GM12873 (cell line): ENCODE measurements around the gene ERLEC1.

ENCODE experiments used
- CTCF ChIP-seq: IDR thresholded peaks from 2 replicates; pipeline ENCODE4 v1.5.1; 2012; ENCODE audit warnings: low read depth, mild to moderate bottlenecking, moderate library complexity, low read length, control low read depth; ENCODE audit not compliant: insufficient read depth; ENCODE audit errors: missing control alignments

ERLEC1 gene

GRCh38 chr2:53752385-53752784 lies 34.5 kb upstream of the ERLEC1 start:
- TF ChIP-seq CTCF: no peak

DNA sequence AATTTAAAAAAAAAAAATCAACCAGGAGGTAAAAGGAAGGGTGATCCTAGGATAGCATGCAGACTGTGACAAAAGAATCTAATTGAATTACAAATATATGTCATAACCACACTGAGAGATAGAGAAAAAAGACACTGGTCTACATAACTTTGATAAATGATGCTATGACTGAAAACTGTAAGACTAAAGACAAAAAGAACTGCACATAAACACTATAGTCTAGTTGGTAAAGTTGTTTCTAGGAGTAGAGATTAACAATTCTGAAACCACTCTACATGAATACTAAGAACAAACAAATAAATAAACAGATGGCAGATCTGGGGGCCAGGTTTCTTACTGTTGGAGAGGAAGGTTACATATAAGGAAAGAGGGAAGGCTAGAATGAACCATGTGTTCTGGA lies 33.8 kb upstream of the ERLEC1 start:
- TF ChIP-seq CTCF: no peak

DNA sequence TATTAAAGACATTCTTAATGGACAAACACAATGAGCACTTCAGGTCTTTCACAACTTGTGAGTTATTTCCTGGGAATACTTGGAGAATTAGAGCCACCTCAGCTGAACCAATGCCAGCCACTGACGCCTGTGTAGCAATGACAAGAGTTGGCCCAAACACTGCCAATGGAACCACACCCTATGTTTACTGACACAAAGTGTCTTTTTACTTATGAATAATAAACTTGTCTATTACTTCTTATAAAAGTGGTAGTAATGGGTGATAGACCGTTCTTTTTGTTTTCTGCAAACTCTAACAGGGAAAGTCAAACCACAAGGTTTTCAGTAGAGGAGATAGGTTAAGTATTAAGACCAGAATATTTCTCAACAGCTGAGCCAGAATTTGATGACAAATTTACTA lies 31.7 kb upstream of the ERLEC1 start:
- TF ChIP-seq CTCF: no peak

GRCh38 chr2:53756644-53757043 lies 30.2 kb upstream of the ERLEC1 start:
- TF ChIP-seq CTCF: no peak

GRCh38 chr2:53765767-53766166 lies 21.1 kb upstream of the ERLEC1 start:
- TF ChIP-seq CTCF: no peak

- TF ChIP-seq CTCF: peak; percentile 33
These were observed 19.2 kb upstream of the ERLEC1 start, which contains the start of gene CHAC2 for GRCh38 chr2:53767405-53768241. Gene CHAC2 (plus strand): TSS chr2:53767804. CDS start chr2:53767887, 83 bp downstream.

DNA sequence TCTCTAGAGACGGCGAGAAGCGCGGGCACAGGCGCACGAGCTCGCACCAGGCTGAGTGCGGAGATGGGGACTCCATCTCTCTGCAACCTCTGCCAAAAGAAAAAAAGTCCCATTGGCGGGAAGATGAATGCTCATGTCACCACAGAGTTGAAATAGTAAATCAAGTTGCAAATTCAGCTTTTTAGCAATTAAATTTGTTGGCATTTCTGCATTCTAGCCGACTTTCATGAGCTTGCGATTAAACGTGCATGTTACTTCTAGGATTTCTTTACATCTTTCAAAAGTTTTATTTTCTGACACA lies 18.7 kb upstream of the ERLEC1 start:
- TF ChIP-seq CTCF: no peak
